H1 (cell line): ENCODE data around the gene TRAK1.
"Not testable (repeated sequence)": the region's sequence is repeated elsewhere in the genome, so short reads cannot be mapped to it uniquely, and the experiment has no call there.

Source experiments
- CHD2 ChIP-seq: IDR thresholded peaks from 2 replicates; pipeline ENCODE4 v1.6.1; 2012; ENCODE audit warnings: low read length, improper control_type of control experiment
- EZH2 ChIP-seq: fragments of 200-600 bp; sonication (generic); IDR thresholded peaks from 2 replicates; pipeline ENCODE4 v1.7.1; 2012; ENCODE audit warnings: low read depth, mild to moderate bottlenecking, moderate library complexity, low read length, inconsistent platforms; ENCODE audit not compliant: severe bottlenecking
- KDM1A ChIP-seq: fragments of 200-600, 300-600 bp; sonication (generic); IDR thresholded peaks from 2 replicates; pipeline ENCODE4 v1.7.1; 2016; ENCODE audit warnings: mild to moderate bottlenecking, low read length, borderline replicate concordance
- MAFK ChIP-seq: IDR thresholded peaks from 2 replicates; pipeline ENCODE4 v1.6.1; 2012; ENCODE audit warnings: low read depth, mild to moderate bottlenecking, improper control_type of control experiment, low read length
- POLR2AphosphoS5 ChIP-seq: IDR thresholded peaks from 2 replicates; pipeline ENCODE4 v1.6.1; 2011; ENCODE audit warnings: low read depth, low read length
- RAD21 ChIP-seq, 2 experiments: IDR thresholded peaks in 1 of 2; conservative IDR thresholded peaks in 1 of 2; 2 replicates each; pipeline ENCODE4 v1.6.1; 2011; ENCODE audit warnings: low read depth in 2 of 2, low read length in 2 of 2, improper control_type of control experiment in 1 of 2, inconsistent platforms in 1 of 2, mild to moderate bottlenecking in 1 of 2, moderate library complexity in 1 of 2
- YY1 ChIP-seq: IDR thresholded peaks from 2 replicates; pipeline ENCODE4 v1.6.1; 2011; ENCODE audit warnings: low read depth, mild to moderate bottlenecking, low read length
- ZNF274 ChIP-seq: IDR thresholded peaks from 2 replicates; pipeline ENCODE4 v1.7.0; 2012; ENCODE audit warnings: low read length, borderline replicate concordance; ENCODE audit errors: extremely low read depth
- TF ChIP-seq, protein P1 (sequence below), 3 experiments: IDR thresholded peaks; 1 replicate in 2 of 3; 2 replicates in 1 of 3; pipeline versions ENCODE4 v1.5.1 to v1.6.1; 2011; ENCODE audit warnings: low read length in 3 of 3, mild to moderate bottlenecking in 3 of 3, inconsistent platforms in 2 of 3, low read depth in 1 of 3, moderate library complexity in 1 of 3; ENCODE audit not compliant: insufficient read depth in 1 of 3; ENCODE audit errors: control extremely low read depth in 1 of 3
- TF ChIP-seq, protein P2 (sequence below): IDR thresholded peaks from 2 replicates; pipeline ENCODE4 v1.6.1; 2012; ENCODE audit warnings: low read length, inconsistent platforms

DNA sequence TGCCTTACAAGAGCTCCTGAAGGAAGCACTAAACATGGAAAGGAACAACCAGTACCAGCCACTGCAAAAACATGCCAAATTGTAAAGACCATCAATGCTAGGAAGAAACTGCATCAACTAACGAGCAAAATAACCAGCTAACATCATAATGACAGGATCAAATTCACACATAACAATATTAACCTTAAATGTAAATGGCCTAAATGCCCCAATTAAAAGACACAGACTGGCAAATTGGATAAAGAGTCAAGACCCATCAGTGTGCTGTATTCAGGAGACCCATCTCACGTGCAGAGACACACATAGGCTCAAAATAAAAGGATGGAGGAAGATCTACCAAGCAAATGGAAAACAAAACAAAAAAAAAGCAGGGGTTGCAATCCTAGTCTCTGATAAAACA lies 14.8 kb downstream of the TRAK1 start:
- not testable (repeated sequence) for TF ChIP-seq RAD21 (IDR thresholded peaks at IDR 0.05 in 1 of 2, conservative IDR thresholded peaks at IDR 0.05 in 1 of 2; ENCODE audit: low read depth in 2 of 2, low read length in 2 of 2); KDM1A; ZNF274; EZH2; POLR2AphosphoS5; YY1; MAFK; CHD2
- TF ChIP-seq, protein P1, sequence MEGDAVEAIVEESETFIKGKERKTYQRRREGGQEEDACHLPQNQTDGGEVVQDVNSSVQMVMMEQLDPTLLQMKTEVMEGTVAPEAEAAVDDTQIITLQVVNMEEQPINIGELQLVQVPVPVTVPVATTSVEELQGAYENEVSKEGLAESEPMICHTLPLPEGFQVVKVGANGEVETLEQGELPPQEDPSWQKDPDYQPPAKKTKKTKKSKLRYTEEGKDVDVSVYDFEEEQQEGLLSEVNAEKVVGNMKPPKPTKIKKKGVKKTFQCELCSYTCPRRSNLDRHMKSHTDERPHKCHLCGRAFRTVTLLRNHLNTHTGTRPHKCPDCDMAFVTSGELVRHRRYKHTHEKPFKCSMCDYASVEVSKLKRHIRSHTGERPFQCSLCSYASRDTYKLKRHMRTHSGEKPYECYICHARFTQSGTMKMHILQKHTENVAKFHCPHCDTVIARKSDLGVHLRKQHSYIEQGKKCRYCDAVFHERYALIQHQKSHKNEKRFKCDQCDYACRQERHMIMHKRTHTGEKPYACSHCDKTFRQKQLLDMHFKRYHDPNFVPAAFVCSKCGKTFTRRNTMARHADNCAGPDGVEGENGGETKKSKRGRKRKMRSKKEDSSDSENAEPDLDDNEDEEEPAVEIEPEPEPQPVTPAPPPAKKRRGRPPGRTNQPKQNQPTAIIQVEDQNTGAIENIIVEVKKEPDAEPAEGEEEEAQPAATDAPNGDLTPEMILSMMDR (IDR thresholded peaks at IDR 0.05; ENCODE audit: control extremely low read depth in 1 of 3, insufficient read depth in 1 of 3, low read depth in 1 of 3, low read length in 3 of 3): not testable (repeated sequence)
- TF ChIP-seq, protein P2, sequence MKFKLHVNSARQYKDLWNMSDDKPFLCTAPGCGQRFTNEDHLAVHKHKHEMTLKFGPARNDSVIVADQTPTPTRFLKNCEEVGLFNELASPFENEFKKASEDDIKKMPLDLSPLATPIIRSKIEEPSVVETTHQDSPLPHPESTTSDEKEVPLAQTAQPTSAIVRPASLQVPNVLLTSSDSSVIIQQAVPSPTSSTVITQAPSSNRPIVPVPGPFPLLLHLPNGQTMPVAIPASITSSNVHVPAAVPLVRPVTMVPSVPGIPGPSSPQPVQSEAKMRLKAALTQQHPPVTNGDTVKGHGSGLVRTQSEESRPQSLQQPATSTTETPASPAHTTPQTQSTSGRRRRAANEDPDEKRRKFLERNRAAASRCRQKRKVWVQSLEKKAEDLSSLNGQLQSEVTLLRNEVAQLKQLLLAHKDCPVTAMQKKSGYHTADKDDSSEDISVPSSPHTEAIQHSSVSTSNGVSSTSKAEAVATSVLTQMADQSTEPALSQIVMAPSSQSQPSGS: not testable (repeated sequence)
